Ramos (cell line): ENCODE data around the gene COL27A1.

Experiments
- in situ Hi-C: fragments of 300-500 bp; cut with MboI; formaldehyde crosslinking; loops from one replicate; pipeline ENCODE4 v1.14.3; 2022; ENCODE audit warnings: low sequenced_read_pairs; ENCODE audit not compliant: unreplicated experiment

The COL27A1 gene

GRCh38 chr9:114342755-114343440, 187.6 kb downstream of the COL27A1 start:
- in situ Hi-C loops = no loop called here

DNA sequence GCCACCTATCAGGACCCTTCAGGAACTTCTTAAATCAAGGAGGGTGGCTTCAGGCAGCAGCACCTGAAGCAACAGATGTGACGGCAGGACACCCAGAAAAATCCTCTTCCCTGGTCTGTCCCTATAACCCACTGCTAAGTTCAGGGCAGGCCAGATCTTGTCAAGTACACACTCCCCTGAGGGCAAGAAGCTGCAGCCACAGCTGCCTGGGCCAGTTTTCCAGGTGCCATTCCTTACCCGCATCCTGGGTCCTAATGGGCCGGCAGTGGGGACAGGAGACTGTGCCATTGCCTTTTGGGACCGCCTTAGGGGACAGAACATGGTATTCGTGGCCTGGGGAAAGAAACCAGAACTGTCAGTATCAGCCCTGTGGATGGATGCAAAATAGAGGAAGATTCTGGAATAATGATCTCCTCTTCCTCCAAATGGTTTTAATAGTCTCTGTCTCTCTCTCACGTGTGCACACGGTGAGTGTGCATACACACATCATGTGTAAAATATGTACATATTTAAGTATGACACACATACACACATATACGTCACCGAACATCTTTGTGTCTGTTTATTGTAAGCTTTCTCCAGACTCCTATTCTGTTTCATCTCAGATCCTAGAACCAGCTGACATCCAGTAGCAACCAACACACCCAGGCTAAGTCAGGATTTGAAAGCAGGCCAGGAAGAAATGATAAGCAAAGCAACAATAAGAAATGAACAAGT, 188.3 kb downstream of the COL27A1 start:
- in situ Hi-C loops = no loop called here

DNA sequence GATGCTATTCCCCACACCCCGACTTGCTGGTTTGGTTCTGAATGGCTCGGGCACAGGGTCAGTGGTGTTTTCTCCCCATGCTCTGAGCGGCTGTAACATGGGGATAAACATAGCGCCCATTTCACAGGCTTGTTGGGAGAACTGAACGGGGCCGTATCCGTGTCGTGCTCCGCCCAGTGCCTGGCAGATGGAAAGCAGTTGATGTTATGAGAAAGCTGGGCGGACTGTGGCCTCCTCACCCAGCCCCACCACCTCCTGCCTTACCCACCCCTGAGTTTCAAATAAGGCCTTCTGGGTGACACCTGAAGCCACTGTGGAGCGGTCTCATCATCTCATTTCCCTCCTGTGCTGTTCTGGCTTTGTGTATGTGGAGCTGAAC, 188.8 kb downstream of the COL27A1 start:
- in situ Hi-C loops = no loop called here

DNA sequence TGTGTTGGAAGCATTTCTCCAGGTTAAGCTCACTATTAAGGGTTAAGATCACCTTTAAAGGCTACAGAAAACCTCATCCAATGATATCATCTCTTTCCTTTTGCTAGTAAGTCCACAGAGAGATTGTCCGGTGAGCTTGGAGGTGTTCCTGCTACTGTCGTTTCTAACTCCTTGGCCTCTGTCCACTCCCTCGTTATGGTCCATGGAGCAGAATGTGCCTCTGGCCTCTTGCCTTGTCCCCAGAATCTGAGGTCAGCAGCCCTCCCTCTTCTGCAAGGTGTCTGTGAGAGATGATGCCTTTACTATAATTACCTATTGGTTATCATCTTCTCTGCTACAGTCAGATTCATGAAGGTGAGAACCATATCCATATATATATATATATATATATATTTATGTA, 189.4 kb downstream of the COL27A1 start:
- in situ Hi-C loops = no loop called here

DNA sequence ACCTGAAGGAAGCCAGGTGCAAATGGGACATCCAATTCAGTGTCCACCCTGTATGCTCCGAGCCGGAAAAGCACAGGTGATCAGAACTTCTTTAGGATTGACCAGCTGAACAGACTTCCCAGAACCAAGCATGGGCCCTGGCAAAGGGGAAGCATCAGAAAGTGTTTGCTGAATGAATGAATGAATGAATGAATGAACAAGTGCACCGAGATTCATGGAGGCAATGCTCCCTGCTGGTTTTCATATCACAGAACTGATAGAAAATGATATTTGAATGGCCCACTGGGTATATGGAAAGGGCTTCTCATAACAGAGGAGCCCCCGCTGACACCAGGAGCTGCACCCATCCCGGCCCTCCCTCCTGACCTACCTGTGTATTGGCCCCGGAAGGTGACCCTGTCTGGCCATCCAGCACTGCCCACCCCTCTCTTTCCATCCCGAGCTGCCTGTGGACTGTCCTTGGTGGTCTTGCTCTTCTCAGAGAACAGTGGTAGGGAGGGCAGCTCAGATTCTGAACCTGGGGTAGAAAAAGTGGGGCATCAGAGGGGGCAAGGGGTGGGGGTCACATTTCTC, 190.2 kb downstream of the COL27A1 start:
- in situ Hi-C loops = no loop called here

DNA sequence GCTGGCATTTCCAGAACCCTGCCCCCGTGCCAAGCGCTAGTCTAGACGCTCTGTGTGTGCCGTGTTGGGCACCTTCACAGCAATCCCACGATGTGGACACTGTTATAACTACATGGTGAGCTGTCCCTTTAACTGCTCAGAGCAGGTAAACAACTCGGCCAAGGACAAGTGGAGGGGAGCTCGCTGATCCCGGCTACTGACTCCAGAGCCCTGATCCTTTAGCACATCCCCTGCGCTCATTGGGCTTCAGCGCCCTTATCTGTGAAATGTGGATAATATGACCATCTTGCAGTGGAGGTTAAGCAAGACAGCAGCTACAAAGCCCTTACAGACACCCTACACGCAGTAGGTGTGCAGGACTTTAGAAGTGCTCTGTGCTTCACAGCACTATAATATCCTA, 190.8 kb downstream of the COL27A1 start:
- in situ Hi-C loops = no loop called here

- in situ Hi-C loops = no loop called here
These were observed 192.3 kb downstream of the COL27A1 start for GRCh38 chr9:114347675-114348074.

DNA sequence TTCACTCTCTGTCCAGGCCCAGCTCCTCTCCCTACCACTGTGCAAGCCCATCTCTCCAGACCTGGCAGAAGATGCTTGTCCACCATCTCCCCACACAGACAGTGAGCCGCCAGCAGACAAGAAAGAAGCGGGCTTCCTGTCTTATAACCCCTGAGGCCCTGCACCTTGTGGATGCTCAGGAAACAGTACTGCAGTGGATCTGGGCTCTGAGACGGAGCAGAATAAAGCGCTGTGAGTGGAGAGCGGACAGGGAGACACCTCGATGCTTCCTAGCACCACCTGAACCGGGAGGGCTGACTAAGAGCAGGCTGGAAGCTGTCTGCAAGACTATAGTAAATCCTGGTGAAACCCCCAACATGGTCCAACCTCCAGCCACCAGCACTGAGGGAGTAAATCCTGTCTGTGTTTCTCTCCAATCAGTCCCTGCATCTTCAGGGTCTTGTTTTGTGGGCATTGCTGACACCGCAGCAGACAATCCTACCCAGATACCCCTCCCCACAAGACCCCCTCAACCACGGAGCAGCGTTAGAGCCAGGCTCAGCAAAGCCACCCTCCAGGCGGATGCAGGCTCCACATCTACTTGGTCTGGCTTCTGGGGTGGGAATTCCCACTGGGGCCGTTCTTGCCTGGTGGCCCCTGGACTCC, 193.0 kb downstream of the COL27A1 start:
- in situ Hi-C loops = no loop called here

DNA sequence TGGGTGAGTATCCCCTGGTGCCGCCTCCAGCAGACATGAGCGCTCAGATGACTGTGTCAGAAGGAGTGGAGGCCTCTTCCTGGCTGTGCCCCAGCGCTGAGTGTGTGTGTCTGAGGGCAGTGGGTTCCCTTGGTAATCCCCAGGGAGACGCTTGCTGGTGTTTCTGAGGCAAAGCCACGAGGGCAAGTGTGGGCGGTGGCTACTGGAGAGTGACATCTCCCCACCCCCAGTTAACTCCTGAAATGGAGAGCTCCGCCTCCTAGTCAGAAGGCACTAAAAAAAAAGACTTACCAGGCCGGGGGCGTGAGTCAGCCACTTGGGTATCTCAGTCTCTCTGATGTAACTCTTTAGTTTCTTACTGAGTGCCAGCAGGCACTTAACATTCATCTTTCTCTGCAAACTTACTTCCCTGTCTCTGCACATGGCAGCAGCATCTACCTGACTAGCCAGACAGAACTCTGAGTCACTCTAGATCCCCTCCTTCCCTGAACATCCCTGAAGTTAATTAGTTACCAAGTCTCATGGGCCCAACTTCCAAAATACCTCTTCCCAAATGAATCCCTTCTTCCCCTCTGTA, 193.7 kb downstream of the COL27A1 start:
- in situ Hi-C loops = no loop called here

- in situ Hi-C loops = no loop called here
These were observed 194.6 kb downstream of the COL27A1 start for GRCh38 chr9:114349713-114350480.

GRCh38 chr9:114350636-114351401, 195.5 kb downstream of the COL27A1 start:
- in situ Hi-C loops = no loop called here

DNA sequence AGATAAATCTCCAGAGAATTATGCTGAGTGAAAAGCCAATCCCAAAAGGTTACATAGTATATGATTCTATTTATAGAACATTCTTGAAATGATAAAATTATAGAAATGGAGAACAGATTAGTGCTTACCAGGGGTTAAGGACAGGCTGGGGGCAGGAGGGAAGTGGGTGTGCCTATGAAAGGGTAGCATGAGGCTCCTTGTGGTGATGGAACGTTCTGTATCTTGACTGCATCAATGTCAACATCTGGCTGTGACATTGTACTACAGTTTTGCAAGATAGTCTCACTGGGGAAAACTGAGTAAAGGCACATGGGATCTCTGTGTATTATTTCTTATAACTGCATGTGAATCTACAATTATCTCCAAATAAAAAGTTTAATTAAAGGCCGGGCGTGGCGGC, 196.6 kb downstream of the COL27A1 start:
- in situ Hi-C loops = no loop called here

DNA sequence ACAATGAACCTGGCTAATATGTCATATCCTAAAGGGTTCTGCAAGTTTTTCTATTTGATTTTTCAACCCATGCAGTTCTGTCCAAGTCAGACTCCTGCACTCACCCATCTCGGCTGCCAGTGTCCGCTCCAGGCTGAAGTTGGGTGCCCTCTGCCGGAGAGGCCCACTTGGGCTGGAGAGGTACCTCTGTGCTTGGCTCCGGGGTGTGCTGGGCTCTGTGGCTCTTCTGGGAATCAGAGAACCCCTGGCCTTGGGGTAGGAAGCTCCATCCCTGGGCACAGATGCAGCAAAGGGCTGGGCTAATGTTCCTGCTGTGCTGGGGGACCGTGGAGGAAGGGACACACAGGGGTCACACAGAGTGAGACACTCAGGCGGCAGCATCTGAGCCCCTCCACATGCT, 200.5 kb downstream of the COL27A1 start:
- in situ Hi-C loops = no loop called here

GRCh38 chr9:114356792-114357191, 201.5 kb downstream of the COL27A1 start:
- in situ Hi-C loops = no loop called here

DNA sequence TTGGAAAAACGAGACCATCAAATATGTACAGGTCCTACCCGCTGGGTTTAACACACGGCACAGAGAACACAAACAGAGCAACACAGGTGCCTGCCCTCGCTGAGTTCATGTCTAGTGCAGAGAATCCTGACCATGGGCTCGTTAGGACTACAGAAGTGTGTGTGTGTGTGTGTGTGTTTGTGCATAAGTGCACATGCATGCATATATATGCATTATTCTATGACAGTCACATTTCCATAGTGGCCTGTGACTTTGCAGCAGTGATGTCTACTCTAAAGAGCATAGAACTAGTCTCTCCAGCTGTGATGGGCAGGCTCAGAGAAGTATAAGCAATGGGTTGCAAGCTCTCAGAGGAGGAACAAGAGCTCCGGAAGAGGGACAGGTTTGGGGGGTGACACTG, 202.0 kb downstream of the COL27A1 start:
- in situ Hi-C loops = no loop called here

- in situ Hi-C loops = no loop called here
These were observed 202.6 kb downstream of the COL27A1 start for GRCh38 chr9:114357911-114358328.

- in situ Hi-C loops = no loop called here
These were observed 204.5 kb downstream of the COL27A1 start for GRCh38 chr9:114359801-114360200.

DNA sequence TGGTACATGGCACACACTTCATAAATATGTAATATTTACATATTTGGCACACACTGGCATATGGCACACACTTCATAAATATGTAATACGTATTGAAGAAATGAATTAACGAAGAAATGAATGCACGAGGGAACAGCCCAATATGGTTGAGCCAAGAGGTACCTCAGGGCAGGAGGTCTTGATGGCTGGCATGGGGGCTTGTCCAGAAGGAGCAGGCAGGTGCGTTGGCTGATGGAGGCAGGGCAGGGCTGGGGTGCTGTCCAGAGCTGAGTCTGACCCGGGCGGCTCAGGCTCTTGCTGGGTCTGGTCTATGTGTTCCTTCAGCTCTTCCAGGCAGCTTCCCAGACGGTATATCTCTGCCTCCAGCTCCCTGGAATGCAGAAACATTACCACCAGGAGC, 206.2 kb downstream of the COL27A1 start:
- in situ Hi-C loops = no loop called here
